Karpas-422 (cell line): ENCODE results near the gene ACSBG1. TPM values are rescaled to one million over a fixed set of nuclear protein-coding genes. Genes with fewer than 3 reads are reported as not detected.

ENCODE experiments used
- DNase-seq: peaks from one replicate; pipeline ENCODE4 v3.0.0-alpha.2; 2015
- H2AFZ ChIP-seq: fragments of 200-600 bp; sonication (generic); 2 replicates; pipeline ENCODE4 v1.6.1; 2014; ENCODE audit warnings: antibody characterized with exemption, low read length, mixed read lengths
- H3K27ac ChIP-seq: fragments of 200-600 bp; sonication (generic); 2 replicates; pipeline ENCODE4 v1.5.1; 2014; ENCODE audit warnings: mild to moderate bottlenecking, low read length, moderate library complexity
- H3K27me3 ChIP-seq: fragments of 200-600 bp; sonication (generic); 2 replicates; pipeline ENCODE4 v1.6.1; 2014; ENCODE audit warnings: low read length, mixed read lengths
- H3K36me3 ChIP-seq: fragments of 200-600 bp; sonication (generic); 2 replicates; pipeline ENCODE4 v1.6.1; 2014; ENCODE audit warnings: low read length, mixed read lengths; ENCODE audit not compliant: insufficient read depth
- H3K4me1 ChIP-seq: fragments of 200-600 bp; sonication (generic); 2 replicates; pipeline ENCODE4 v1.6.1; 2014; ENCODE audit warnings: mild to moderate bottlenecking, low read length, mixed read lengths
- H3K4me2 ChIP-seq: fragments of 200-600 bp; sonication (generic); 2 replicates; pipeline ENCODE4 v1.6.1; 2014; ENCODE audit warnings: low read length, low read depth, mild to moderate bottlenecking; ENCODE audit not compliant: poor library complexity, severe bottlenecking
- H3K4me3 ChIP-seq: fragments of 200-600 bp; sonication (generic); 2 replicates; pipeline ENCODE4 v1.5.1; 2014; ENCODE audit warnings: mild to moderate bottlenecking, antibody characterized with exemption, low read length, mixed read lengths
- H3K79me2 ChIP-seq: fragments of 200-600 bp; sonication (generic); 2 replicates; pipeline ENCODE4 v1.6.1; 2014; ENCODE audit warnings: mild to moderate bottlenecking, low read length, mixed read lengths
- H3K9ac ChIP-seq: fragments of 200-600 bp; sonication (generic); 2 replicates; pipeline ENCODE4 v1.6.0; 2014; ENCODE audit warnings: low read length
- H3K9me2 ChIP-seq: fragments of 200-600 bp; sonication (generic), shearing (Covaris generic); replicated peaks from 2 replicates; pipeline ENCODE4 v1.6.0; 2014; ENCODE audit warnings: mild to moderate bottlenecking, low read length, moderate library complexity; ENCODE audit not compliant: insufficient read depth
- H3K9me3 ChIP-seq: fragments of 300-700, 200-600 bp; sonication (generic); 2 replicates; pipeline ENCODE4 v1.6.1; 2014; ENCODE audit warnings: low read length, mixed read lengths
- H4K20me1 ChIP-seq: fragments of 200-600 bp; sonication (generic); 2 replicates; pipeline ENCODE4 v1.6.1; 2014; ENCODE audit warnings: mild to moderate bottlenecking, antibody characterized with exemption, low read length, low read depth; ENCODE audit not compliant: insufficient read depth
- total RNA-seq: library from RNA; depleted of rRNA; stranded (reverse); fragments of >200 nt; shearing (Covaris generic); gene quantifications from 2 replicates; pipeline ENCODE4 v1.2.3, GENCODE V29; 2014; ENCODE audit warnings: low replicate concordance; rRNA removed

The ACSBG1 gene
- not detected in 2 replicates for total RNA-seq

GRCh38 chr15:78234515-78235040, at the start of gene ACSBG1:
Gene ACSBG1 (minus strand): TSS chr15:78234565. CDS start chr15:78234501, 64 bp downstream.
- H3K27me3 ChIP-seq: no peaks in the 10 kb centered on the region
- DNase-seq: no peak
- H3K36me3 ChIP-seq: no peaks in the 10 kb centered on the region
- H3K4me1 ChIP-seq: no peaks in the 10 kb centered on the region
- no peak within 1 kb of the TSS for H3K9ac ChIP-seq
- H3K27ac ChIP-seq: no peak within 1 kb of the TSS
- H2AFZ ChIP-seq: no peak within 1 kb of the TSS
- no peaks in the 10 kb centered on the region for H3K79me2 ChIP-seq
- H3K9me2 ChIP-seq: no peaks in the 10 kb centered on the region
- H3K9me3 ChIP-seq: no peaks in the 10 kb centered on the region
- H3K4me2 ChIP-seq: no peak within 1 kb of the TSS
- H3K4me3 ChIP-seq: no peak within 1 kb of the TSS
- H4K20me1 ChIP-seq: no peaks in the 10 kb centered on the region

GRCh38 chr15:78282324-78282723, 48.0 kb upstream of the ACSBG1 start:
- Histone ChIP-seq H3K4me2 (no peak overlapping the region), H3K9me2 (no peaks in the 10 kb centered on the region), H4K20me1 (no peaks in the 10 kb centered on the region), H3K9ac (no peak overlapping the region), H3K9me3 (no peaks in the 10 kb centered on the region), H3K79me2 (no peaks in the 10 kb centered on the region), H2AFZ (no peak overlapping the region), H3K4me1 (no peaks in the 10 kb centered on the region), H3K36me3 (peaks cover 21% of the 10 kb centered on the region; the same call in 1 of the 2 replicates), H3K4me3 (no peak overlapping the region), H3K27ac (no peak overlapping the region), H3K27me3 (no peaks in the 10 kb centered on the region)
- DNase-seq: no peak

GRCh38 chr15:78280319-78281072, 46.1 kb upstream of the ACSBG1 start:
- Histone ChIP-seq H3K4me3 (no peak overlapping the region), H3K9ac (no peak overlapping the region), H4K20me1 (no peaks in the 10 kb centered on the region), H3K79me2 (no peaks in the 10 kb centered on the region), H3K27me3 (no peaks in the 10 kb centered on the region), H3K9me2 (no peaks in the 10 kb centered on the region), H3K36me3 (peaks cover 20% of the 10 kb centered on the region; the same call in 1 of the 2 replicates), H3K9me3 (no peaks in the 10 kb centered on the region), H3K4me2 (no peak overlapping the region), H2AFZ (no peak overlapping the region), H3K4me1 (no peaks in the 10 kb centered on the region), H3K27ac (no peak overlapping the region)
- DNase-seq: no peak

GRCh38 chr15:78276064-78276943, 41.9 kb upstream of the ACSBG1 start:
- no peak overlapping the region for H3K27ac ChIP-seq
- H3K4me2 ChIP-seq: no peak overlapping the region
- H2AFZ ChIP-seq: no peak overlapping the region
- H3K9ac ChIP-seq: no peak overlapping the region
- H3K79me2 ChIP-seq: no peaks in the 10 kb centered on the region
- no peaks in the 10 kb centered on the region for H3K9me3 ChIP-seq
- no peaks in the 10 kb centered on the region for H4K20me1 ChIP-seq
- no peaks in the 10 kb centered on the region for H3K27me3 ChIP-seq
- no peaks in the 10 kb centered on the region for H3K36me3 ChIP-seq
- no peaks in the 10 kb centered on the region for H3K9me2 ChIP-seq
- DNase-seq: no peak
- H3K4me3 ChIP-seq: no peak overlapping the region
- H3K4me1 ChIP-seq: no peaks in the 10 kb centered on the region

- Histone ChIP-seq H3K9me3 (no peaks in the 10 kb centered on the region), H3K9me2 (no peaks in the 10 kb centered on the region), H3K9ac (no peak overlapping the region), H3K27me3 (no peaks in the 10 kb centered on the region), H3K4me2 (no peak overlapping the region), H4K20me1 (no peaks in the 10 kb centered on the region), H2AFZ (no peak overlapping the region), H3K4me3 (no peak overlapping the region), H3K27ac (no peak overlapping the region), H3K36me3 (no peaks in the 10 kb centered on the region), H3K79me2 (no peaks in the 10 kb centered on the region), H3K4me1 (no peaks in the 10 kb centered on the region)
- DNase-seq: no peak
These were observed 40.6 kb upstream of the ACSBG1 start for GRCh38 chr15:78274994-78275393.

GRCh38 chr15:78272776-78273175, 38.4 kb upstream of the ACSBG1 start:
- Histone ChIP-seq H3K9me2 (no peaks in the 10 kb centered on the region), H4K20me1 (no peaks in the 10 kb centered on the region), H2AFZ (no peak overlapping the region), H3K4me1 (no peaks in the 10 kb centered on the region), H3K79me2 (no peaks in the 10 kb centered on the region), H3K9me3 (no peaks in the 10 kb centered on the region), H3K27ac (no peak overlapping the region), H3K4me2 (no peak overlapping the region), H3K27me3 (no peaks in the 10 kb centered on the region), H3K9ac (no peak overlapping the region), H3K4me3 (no peak overlapping the region), H3K36me3 (no peaks in the 10 kb centered on the region)
- DNase-seq: no peak

- H3K79me2 ChIP-seq: no peaks in the 10 kb centered on the region
- no peak overlapping the region for H3K27ac ChIP-seq
- no peaks in the 10 kb centered on the region for H3K36me3 ChIP-seq
- H2AFZ ChIP-seq: no peak overlapping the region
- no peaks in the 10 kb centered on the region for H4K20me1 ChIP-seq
- H3K9ac ChIP-seq: no peak overlapping the region
- H3K27me3 ChIP-seq: no peaks in the 10 kb centered on the region
- no peak overlapping the region for H3K4me3 ChIP-seq
- DNase-seq: no peak
- H3K9me2 ChIP-seq: no peaks in the 10 kb centered on the region
- H3K4me2 ChIP-seq: no peak overlapping the region
- no peaks in the 10 kb centered on the region for H3K9me3 ChIP-seq
- H3K4me1 ChIP-seq: no peaks in the 10 kb centered on the region
These were observed 38.0 kb upstream of the ACSBG1 start for GRCh38 chr15:78272316-78272715.

- no peaks in the 10 kb centered on the region for H3K79me2 ChIP-seq
- H2AFZ ChIP-seq: no peak overlapping the region
- no peak overlapping the region for H3K4me3 ChIP-seq
- H3K27me3 ChIP-seq: no peaks in the 10 kb centered on the region
- 0 out of 2 replicates have a peak, but pooled peaks cover 5% of the 10 kb centered on the region for H4K20me1 ChIP-seq
- H3K4me2 ChIP-seq: no peak overlapping the region
- no peaks in the 10 kb centered on the region for H3K9me3 ChIP-seq
- H3K4me1 ChIP-seq: no peaks in the 10 kb centered on the region
- DNase-seq: no peak
- no peaks in the 10 kb centered on the region for H3K9me2 ChIP-seq
- H3K36me3 ChIP-seq: no peaks in the 10 kb centered on the region
- no peak overlapping the region for H3K27ac ChIP-seq
- no peak overlapping the region for H3K9ac ChIP-seq
These were observed 32.4 kb upstream of the ACSBG1 start for GRCh38 chr15:78266806-78267205.
